ENCODE measurements around the gene ARHGAP22.

ARHGAP22 gene

GRCh38 chr10:48526011-48526821 is 78.7 kb downstream of the ARHGAP22 start:
- DNase-seq, result no peak

GRCh38 chr10:48525113-48525512 is 79.8 kb downstream of the ARHGAP22 start:
- no peak for DNase-seq

GRCh38 chr10:48523820-48524758 is 80.8 kb downstream of the ARHGAP22 start:
- DNase-seq, result no peak

GRCh38 chr10:48523212-48523819 is 81.6 kb downstream of the ARHGAP22 start:
- DNase-seq, result no peak

- DNase-seq, result no peak
Observed at GRCh38 chr10:48522011-48522765, 82.7 kb downstream of the ARHGAP22 start.

GRCh38 chr10:48520594-48520993 is 84.3 kb downstream of the ARHGAP22 start:
- DNase-seq, result no peak

GRCh38 chr10:48520184-48520506 is 84.7 kb downstream of the ARHGAP22 start:
- DNase-seq, result no peak

GRCh38 chr10:48519481-48520183 is 85.2 kb downstream of the ARHGAP22 start:
- DNase-seq, result no peak

- DNase-seq, result no peak
Observed at GRCh38 chr10:48518986-48519385, 85.9 kb downstream of the ARHGAP22 start.

- no peak for DNase-seq
Observed at GRCh38 chr10:48517911-48518811, 86.7 kb downstream of the ARHGAP22 start.

- no peak for DNase-seq
Observed at GRCh38 chr10:48517482-48517881, 87.4 kb downstream of the ARHGAP22 start.

GRCh38 chr10:48516911-48517310 is 88.0 kb downstream of the ARHGAP22 start:
- no peak for DNase-seq

GRCh38 chr10:48514916-48515315 is 90.0 kb downstream of the ARHGAP22 start:
- no peak for DNase-seq

GRCh38 chr10:48514255-48514654 is 90.6 kb downstream of the ARHGAP22 start:
- DNase-seq, result no peak

GRCh38 chr10:48512861-48513260 is 92.0 kb downstream of the ARHGAP22 start:
- DNase-seq, result no peak

GRCh38 chr10:48511875-48512231 is 93.0 kb downstream of the ARHGAP22 start:
- DNase-seq, result no peak

- DNase-seq, result no peak
Observed at GRCh38 chr10:48511066-48511874, 93.6 kb downstream of the ARHGAP22 start.

- DNase-seq, result no peak
Observed at GRCh38 chr10:48509974-48510692, 94.7 kb downstream of the ARHGAP22 start.
